CMK (cell line): ENCODE results near the gene GTF2IRD1.
"Not testable (repeated sequence)": the region's sequence is repeated elsewhere in the genome, so short reads cannot be mapped to it uniquely, and the experiment has no call there.

Source experiments
- DNase-seq: peaks from one replicate; pipeline ENCODE4 v3.0.0-alpha.2; 2010; ENCODE audit warnings: low read depth

The GTF2IRD1 gene

DNA sequence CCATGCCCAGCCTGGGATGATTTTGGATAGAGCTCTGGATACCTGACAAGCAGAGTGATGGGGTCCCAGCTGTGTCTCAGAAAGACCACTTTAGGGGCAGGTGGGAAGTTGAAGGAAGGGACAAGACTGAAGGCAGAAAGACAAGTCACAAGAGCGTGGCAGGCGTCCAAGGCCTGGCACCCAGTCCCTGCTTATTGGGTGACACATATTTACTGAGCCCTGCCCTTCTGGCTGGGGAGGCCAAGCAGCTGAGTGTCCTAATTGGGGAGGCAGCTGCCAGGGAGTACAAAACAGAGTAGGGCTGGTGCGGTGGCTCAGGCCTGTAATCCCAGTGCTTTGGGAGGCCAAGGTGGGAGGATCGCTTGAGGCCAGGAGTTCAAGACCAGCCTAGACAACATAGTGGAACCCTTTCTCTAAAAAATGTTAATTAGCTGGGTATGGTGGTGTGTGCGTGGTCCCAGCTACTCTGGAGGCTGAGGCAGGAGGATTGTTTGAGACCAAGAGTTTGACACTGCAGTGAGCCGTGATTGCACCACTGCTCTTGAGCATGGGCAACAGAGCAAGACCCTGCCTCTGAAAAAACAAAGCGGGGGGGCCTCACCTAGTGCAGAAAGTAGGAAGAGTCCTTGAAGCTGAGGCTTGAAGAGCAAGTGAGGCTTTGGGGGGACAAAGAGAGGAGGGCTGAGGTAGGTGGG is 150.8 kb downstream of the GTF2IRD1 start:
- DNase-seq, result no peak

DNA sequence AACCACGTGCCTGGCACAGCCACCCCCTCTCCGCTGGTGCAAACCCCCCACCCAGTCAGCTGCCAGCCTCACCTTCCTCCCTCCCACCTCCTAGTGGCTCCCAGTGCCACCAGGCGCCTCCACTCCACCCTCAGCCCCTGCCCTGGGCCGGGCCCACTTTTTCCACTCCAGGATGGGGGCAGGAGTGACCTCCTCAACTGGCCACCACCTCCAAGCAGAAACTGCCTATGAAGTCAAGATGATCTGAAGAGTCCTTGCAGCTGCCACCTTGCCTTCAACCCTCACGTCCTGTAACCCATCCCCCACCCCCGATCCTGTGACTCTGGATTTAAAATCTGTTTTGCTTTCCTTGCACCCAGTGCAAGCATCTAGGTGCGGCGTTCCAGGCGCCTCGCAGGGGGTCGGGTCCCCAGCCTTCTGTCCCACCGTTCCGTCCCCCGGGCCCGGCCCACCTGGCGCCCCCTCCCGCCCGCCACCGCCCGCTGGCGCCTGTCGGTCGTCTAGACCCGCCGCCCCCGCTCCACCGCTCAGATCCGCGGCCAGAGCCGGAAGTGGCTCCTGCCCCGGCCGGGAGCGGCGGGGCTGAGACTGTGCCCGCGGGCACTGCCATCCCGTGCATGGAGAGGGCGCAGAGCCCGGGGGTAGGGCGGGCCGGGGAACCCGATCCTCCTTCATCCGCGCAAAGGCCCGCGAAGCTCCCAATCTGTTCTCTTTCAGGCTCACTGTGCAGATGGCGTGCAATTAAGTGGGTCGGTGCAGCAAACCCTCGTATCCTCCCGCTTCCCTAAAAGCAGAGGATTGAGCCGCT is 152.6 kb downstream of the GTF2IRD1 start:
- DNase-seq, result no peak

DNA sequence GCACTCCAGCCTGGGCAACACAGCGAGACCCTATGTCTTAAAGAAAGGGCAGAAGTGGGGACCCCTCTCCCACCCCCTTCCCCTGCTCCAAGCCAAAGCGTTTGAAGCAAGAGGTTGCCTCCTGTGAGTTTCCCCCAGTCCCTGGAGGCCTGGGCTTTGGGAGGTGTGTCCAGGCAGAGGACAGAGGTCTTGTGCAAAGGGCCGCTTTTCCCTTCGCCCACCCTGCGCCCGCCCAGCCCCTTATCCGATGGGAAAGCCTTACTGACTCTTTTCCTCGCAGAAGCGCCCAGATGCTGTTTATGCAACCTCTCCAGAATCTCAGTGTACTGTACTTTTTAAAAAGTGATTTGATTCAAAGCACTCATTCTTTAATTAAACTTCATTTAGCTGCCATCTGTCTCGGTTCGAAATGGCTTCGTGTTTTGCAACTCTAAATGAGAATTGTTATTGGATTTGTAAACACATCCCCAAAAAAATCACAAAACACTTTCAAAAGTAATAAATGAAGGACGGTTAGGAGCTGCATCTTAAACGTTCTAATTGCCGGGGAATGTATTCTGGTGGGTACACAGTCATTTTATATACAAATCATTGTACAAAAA is 153.3 kb downstream of the GTF2IRD1 start:
- DNase-seq, result no peak

DNA sequence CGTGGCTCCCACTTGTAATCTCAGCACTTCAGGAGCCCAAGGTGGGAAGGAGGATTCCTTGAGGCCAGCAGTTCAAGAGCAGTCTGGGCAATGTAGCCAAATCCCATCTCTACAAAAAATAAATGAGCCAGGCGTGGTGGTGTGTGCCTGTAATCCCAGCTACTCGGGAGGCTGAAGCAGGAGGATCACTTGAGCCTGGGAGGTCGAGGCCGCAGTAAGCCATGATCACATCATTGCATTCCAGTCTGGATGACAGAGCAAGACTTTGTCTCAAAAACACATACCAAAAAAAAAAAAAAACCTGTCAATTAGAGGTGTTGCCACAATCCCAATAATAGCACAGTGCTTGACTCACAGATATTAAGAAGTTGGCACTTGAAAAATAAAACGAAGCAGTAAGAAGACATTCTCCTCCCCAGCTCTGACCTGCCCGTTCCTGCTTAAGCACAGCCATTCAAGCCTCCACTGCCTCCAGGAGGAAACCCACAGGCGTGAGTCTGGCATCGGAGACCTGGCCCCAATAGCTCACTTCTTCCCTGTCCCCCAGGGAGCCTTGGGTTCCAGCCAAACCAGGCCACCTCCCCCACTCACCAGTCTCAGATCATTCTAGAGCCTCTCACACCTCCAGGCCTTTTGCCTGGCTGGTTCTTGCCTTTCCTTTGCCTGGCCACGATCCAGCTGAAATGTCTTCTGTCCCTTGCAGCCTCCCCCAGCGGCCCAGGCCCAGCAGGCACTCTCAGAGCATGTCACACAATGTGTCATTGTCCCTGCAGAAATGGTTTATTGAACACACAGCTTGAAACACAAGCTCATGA is 158.5 kb downstream of the GTF2IRD1 start:
- no peak for DNase-seq

DNA sequence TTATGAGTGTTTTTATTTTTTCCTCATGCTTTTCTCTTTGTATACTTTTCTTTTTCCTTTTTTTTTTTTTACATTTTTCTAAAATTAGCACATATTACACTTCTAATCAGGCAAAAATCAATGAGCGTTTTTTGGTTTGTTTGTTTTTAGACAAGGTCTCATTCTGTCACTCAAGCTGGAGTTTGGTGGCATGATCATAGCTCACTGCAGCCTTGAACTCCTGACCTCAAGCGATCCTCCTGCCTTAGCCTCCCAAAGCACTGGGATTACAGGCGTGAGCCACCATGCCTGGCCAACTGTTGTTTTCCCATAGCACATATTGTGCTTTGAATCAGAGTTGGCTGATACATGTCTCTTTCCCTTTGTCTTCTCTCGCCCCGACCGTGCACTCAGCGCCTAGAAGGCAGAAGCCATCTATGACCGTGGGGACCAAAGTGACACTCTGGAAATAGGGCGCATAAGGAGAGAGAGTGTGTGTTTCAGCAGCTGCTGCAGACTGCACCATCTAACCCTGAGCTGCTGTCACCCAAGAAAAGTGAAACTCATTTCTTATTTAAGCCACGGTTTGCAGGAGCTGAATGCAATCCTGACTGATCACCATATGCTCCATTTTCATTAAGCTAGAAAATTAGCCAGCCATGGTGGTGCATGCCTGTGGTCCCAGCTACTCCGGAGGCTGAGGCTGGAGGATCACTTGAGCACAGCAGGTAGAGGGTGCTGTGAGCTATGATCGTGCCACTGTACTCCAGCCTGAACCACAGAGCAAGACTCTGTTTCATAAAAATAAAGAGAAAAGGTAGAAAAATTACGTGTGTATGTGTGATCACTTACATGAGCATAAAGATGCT is 162.5 kb downstream of the GTF2IRD1 start:
- DNase-seq, result no peak

DNA sequence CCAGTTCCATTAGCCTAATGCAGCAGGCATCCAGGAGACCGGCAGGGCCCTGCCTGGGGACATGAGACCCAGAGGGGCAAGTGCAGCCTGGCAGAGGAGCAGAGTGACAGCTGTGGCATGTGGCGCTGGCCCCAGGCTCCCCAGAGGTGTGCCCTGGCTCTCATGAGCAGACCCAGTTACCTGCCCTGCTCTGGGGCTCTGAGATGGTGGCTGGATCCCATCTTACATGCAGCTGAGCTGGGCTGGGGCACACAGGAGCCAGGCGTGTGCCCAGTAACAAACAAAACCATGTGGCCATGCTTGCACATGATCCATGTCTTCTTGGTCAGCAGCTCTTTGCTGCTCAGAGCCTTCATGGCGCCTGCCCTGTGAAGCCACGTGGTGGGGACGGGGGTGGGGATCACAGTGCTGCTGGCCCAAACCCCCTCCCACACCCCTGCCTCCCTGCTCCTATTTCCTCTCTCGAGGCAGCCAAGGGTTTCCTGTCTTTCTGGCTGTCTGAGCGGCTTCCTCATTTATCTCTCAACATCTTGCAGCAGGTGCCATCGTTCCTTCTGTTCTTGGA is 163.6 kb downstream of the GTF2IRD1 start:
- no peak for DNase-seq

DNA sequence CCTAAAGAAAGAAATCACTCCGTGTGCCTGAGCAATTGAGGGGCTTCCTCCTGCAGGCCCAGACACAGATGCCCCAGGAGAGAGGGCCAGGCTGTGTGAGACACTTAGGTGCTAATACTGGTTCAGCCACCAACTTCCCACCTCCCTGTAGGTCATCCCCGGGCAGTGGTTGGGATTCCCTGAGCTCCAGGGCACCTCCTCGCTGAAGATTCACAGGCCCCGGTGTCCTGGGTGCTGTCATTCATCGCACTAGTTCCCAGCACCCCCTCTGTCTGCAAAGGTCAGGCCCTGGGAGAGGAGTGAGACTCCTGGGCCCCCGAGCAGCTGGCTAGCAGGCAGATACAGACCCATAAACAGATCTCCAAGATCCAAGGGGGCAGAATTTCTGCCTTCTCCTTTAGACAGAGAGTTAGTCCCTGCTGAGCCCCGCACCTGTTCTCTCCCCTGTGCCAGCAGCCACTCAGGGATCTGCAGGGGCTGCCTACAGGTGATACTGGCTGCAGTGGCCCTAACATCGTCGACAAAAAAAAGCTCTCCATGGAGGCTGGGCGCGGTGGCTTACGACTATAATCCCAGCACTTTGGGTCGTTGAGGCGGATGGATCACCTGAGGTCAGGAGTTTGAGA is 165.6 kb downstream of the GTF2IRD1 start:
- no peak for DNase-seq

DNA sequence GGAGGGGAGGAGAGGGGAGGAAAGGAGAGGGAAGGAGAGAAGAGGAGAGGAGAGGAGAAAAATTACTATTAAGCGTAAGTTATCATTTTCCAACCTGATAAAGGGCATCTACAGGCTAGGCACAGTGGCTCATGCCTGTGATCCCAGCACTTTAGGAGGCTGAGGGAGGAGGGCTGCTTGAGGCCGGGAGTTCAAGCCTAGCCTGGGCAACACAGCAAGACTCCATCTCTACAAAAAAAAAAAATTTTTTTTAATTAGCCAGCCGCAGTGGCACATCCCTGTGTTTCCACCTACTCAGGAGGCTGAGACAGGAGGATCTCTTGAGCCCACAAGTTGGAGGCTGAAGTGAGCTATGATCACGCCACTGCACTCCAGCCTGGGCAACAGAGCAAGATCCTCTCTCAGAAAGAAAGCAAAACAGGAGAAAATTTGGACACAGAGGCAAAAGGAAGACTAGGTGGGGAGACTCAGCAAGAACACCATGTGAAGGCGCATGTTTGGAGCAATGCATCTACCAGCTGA is 168.6 kb downstream of the GTF2IRD1 start:
- no peak for DNase-seq

DNA sequence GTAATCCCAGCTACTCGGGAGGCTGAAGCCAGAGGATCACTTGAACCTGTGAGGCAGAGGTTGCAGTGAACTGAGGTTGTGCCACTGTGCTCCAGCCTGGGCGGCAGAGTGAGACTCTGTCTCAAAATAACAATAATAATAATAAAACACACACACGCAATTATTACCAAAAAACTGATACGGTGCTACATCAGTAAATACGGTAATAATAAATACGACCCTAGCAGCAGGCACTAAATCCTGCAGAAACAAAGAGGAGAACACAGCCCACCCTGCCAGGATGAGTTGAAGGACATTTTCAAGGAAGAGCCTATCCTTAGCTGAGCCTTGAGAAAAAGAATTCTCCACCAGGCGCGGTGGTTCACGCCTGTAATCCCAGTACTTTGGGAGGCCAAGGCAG is 169.4 kb downstream of the GTF2IRD1 start:
- no peak for DNase-seq

DNA sequence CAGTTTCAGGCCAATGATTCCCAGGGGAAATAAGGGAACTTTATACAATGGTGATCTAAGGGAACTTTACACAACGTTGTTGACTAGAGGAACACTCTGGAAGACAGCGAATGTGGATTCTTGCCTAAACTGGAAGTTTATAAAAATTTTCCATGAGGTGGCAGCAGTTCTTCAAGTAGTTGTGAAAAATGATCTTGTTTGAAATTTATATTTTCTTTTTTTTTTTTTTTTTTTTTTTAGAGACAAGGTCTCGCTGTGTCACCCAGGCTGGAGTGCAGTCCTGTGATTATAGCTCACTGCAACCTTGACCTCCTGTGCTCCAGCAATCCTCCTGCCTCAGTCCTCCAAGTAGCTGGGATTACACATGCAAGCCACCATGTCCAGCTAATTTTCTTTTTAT is 171.7 kb downstream of the GTF2IRD1 start:
- DNase-seq, result no peak

DNA sequence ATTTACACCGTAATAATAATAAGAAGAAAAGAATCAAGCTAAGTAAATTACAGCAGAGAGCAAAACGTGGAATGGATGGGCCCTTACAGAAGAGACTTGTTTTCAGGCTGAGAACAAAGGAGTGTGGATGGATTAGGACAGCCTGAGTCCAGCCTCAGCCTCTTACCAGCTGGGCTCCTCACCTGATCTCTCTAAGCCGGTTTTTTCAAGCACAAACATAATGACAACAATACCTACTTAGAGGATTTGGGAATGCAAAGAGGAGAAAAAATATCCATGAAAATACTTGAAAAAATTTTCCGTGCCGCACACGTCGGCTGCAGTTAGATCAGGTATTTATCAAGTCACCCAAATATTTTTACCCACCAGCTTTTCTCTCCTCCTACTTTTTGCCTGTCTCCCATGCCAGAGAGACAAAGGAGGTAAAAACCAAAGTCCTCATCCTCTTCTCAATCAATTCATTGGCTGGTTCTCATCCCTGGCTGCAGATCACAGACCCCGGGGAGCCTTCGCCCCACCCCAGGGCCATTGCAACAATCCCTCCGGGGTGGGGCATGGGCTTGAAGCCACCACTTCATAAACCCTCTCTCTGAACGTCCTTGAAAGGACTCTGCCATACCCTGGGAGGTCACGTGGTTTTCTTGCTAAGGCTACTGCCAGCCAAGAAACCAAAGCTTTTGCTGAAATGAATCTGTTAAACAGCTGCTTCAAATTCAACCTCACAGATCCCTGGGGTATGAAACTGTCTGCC is 174.1 kb downstream of the GTF2IRD1 start:
- no peak for DNase-seq

DNA sequence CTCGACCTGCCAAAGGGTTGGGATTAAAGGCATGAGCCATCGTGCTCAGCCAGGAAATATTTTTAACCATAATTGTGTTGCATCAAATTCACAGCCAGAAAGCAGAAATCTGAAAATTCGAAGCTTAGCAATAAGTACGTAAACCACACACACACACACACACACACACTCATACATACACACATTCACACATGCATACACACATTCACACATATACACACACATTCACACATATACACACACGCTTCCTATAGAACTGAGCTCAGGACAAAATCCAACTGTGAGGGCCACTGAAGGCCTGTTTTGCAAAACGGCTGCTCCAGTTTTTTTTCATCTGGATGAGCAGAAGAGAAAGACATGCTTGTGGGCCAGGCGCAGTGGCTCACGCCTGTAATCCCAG is 178.8 kb downstream of the GTF2IRD1 start:
- DNase-seq, result no peak

DNA sequence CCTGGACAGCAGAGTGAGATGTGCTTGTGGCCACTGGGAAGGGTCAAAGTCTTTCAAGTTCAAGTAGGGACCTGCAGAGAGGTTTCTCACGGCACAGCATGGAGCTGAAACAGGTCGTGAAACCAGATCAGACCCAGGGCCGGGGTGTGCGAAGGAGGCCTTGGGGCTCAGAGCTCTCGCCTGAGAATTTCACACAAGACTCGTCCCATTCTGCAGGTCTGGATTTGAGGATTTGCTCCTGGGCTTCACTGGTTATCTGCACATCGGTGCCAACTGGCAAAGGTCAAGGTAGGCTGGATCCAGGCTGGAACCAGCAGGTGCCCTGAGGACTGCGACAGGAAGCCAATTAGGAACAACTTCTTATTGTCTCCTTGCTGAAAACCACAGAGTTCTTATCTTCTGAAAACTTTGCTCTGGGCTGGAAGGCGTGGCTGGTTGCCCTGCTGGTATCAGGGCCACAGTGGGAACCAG is 179.8 kb downstream of the GTF2IRD1 start:
- no peak for DNase-seq

DNA sequence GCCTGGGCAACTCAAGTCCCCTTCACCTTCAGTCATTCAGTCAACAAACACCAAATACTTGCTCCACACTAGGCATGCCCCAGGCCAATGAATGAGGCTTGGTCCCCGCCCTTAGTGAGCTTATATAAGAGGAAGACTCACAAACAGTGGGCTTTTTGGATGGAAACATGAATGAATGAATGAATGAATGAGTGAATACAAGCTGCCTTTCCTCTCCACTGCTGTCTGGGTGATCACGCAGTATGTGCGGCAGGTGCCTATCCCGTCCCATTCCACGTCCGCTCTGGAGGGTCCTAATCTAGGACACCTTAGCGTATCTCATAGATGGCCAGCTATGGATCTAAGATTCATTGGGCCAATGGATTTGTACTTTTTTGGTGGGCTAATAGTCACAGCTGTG is 184.0 kb downstream of the GTF2IRD1 start:
- no peak for DNase-seq

DNA sequence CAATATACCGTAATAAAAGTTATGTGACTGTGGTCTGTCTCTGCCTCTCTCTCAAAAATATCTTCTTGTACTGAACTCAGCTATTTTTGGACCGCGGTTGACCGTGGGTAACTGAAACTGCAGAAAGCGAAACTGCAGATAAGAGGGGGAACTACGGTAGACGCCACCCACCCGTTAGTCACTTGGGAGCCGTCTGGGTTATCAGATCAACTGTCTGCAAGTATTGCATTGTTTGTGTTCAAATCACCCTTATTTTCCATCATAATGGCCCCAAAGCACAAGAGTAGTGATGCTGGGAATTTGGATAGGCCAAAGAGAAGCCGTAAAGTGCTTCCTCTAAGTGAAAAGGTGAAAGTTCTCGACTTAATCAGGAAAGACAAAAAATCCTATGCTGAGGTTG is 196.3 kb downstream of the GTF2IRD1 start:
- DNase-seq, result not testable (repeated sequence)

DNA sequence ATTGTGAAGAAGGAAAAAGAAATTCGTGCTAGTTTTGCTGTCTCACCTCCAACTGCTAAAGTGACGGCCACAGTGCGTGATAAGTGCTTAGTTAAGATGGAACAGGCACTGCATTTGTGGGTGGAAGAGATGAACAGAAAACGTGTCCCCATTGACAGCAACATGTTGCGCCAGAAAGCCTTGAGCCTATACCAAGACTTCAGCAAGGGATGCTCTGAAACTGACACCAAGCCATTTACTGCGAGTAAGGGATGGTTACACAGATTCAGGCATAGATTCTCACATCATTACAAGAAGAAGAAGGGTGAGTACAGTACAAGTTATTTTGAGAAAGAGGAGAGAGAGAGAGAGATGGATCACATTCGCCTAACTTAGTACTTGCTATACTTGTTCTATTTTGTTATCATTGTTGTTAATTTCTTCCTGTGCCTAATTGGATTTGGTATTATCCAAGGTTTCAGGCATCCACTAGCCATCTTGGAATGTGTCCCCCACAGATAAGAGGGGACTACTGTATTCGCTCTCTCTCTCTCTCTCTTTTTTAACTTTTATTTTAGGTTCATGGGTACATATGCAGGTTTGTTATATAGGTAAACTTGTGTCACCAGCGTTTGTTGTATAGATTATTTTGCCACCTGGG is 196.9 kb downstream of the GTF2IRD1 start:
- not testable (repeated sequence) for DNase-seq

DNA sequence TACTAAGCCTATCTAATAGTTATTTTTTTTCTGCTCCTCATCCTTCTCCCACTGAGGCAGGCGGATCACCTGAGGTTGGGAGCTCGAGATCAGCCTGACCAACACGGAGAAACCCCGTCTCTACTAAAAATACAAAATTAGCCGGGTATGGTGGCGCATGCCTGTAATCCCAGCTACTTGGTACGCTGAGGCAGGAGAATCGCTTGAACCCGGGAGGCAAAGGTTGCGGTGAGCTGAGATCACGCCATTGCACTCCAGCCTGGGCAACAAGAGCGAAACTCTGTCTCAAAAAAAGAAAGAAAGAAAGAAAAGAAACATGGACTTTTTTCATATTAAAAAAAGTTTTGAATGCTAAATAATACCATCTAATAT is 197.4 kb downstream of the GTF2IRD1 start:
- not testable (repeated sequence) for DNase-seq
